Stimulated activated naive CD4-positive, alpha-beta T cell (primary cell): Measurements from ENCODE around the gene SND1.
"Not testable (repeated sequence)": the region's sequence is repeated elsewhere in the genome, so short reads cannot be mapped to it uniquely, and the experiment has no call there.

ENCODE experiments used
- DNase-seq, 6 experiments: peaks; one replicate each; lab custom pipeline; 2025; lab: John Stamatoyannopoulos, UW

Gene SND1

DNA sequence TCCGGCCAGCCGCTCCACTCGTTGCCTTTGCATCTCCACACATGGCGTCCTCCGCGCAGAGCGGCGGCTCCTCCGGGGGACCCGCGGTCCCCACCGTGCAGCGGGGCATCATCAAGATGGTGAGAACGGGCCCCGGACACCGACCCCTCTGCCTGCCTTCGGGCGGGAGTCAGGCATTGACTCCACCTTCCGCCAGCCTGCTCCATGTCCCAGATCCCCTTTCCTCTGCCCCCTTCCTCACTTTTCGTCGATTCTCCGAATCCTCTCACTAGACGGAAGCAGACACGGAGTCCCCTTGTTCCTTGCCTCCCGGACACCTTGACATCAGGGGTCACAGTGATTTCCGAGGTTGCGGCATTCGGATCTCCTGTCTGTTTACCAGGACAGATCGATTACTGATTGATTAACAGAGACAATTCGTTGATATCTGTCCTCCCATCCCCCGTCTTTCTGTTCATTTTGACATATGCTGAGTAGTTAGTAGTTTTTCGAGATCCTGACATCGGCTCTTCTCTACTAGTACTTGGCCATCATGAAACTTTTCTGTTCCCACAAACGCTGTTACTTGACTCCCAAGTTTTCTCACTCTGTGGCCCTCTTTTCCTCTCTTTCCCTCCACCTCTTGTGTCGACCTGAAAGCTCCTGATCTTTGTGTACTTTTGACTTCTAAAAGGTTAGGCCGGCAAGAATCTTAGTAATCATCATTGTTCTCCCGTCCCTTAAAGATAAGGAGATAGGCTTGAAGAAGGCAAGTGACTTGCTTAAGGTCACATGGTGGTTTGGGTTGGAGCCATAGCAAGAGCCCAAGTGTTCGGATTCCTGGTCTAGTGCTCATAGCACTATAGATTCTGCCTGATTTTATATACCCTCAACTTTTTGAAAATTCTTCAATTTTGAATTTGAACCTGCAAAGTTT, 597 bp downstream of the SND1 start:
- DNase-seq, result no peak

DNA sequence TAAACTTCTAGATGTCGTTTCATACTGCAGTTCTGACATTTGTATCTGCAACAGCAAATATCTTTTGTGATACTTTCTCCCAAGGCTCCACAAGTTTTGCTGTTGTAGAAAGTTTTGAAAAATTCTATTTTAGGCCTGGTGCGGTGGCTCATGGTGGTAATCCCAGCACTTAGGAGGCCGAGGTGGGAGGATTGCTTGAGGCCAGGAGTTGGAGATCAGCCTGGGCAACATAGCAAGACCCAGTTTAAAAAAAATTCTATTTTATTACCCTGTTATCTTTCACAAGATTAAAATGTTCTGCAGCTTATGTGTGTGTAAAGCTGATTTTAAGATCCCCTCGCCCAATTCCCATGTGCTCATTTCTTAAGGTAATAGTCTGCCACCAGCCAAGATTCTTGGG, 1.4 kb downstream of the SND1 start:
- no peak for DNase-seq

- DNase-seq, result no peak
Observed at GRCh38 chr7:127654404-127655394, 2.7 kb downstream of the SND1 start.

GRCh38 chr7:127655720-127656119, 3.7 kb downstream of the SND1 start:
- no peak for DNase-seq

DNA sequence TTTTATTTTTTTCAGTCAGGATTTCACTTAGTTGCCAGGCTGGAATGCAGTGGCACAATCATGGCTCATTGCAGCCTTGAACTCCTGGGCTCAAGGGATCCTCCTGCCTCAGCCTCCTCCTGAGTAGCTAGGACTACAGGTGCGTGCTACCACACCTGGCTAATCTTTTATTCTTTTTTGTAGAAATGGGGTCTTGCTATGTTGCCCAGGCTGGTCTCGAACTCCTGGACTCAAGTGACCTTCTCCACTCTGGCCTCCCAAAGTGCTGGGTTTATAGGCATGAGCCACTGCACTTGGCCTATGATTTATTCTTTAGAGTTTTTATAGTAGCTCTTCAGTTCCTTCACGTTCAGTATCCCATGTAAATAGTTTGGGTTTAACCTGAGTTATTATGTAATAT, 5.5 kb downstream of the SND1 start:
- no peak for DNase-seq

- no peak for DNase-seq
Observed at GRCh38 chr7:127658970-127659630, 7.1 kb downstream of the SND1 start.

- DNase-seq, result no peak
Observed at GRCh38 chr7:127665922-127666321, 13.9 kb downstream of the SND1 start.

GRCh38 chr7:127666602-127667001, 14.6 kb downstream of the SND1 start:
- DNase-seq, result no peak

DNA sequence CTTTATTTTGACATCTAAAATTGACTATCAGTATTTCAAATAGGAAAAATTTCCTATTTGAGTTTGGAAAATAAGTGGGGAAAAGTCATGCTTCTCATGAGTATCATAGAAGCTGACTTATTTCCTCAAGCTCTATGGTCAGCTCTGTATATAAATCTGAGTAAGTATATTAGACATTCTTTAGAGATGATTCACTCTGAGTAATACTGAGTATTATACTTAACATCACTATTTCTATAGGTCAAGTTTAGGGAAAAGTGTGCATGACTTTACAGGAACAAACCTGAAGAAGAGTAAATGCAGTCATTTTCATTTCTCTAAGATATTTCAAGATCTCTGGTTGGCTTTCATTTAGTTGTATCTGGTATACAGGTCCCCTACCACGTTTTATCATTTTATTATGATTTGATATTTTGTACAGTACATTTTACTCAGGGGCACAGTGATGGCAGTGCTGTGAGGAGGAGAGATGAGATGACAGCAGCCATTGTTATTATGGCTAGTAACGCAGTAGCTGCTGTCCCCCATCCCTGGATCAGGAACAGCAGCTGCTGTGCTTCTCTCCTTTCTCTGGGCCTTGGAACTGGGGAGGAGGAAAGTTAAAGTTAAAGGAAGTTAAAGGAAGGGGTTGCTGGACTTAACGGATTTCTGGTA, 15.2 kb downstream of the SND1 start:
- DNase-seq, result no peak

GRCh38 chr7:127667759-127668530, 16.0 kb downstream of the SND1 start:
- no peak for DNase-seq

- no peak for DNase-seq
Observed at GRCh38 chr7:127671341-127671740, 19.3 kb downstream of the SND1 start.

GRCh38 chr7:127673902-127674301, 21.9 kb downstream of the SND1 start:
- no peak for DNase-seq

GRCh38 chr7:127674361-127674760, 22.4 kb downstream of the SND1 start:
- DNase-seq, result no peak

- DNase-seq, result not testable (repeated sequence)
Observed at GRCh38 chr7:127674923-127675322, 22.9 kb downstream of the SND1 start.

GRCh38 chr7:127675721-127676120, 23.7 kb downstream of the SND1 start:
- no peak for DNase-seq

- DNase-seq, result no peak
Observed at GRCh38 chr7:127677433-127678230, 25.6 kb downstream of the SND1 start.

DNA sequence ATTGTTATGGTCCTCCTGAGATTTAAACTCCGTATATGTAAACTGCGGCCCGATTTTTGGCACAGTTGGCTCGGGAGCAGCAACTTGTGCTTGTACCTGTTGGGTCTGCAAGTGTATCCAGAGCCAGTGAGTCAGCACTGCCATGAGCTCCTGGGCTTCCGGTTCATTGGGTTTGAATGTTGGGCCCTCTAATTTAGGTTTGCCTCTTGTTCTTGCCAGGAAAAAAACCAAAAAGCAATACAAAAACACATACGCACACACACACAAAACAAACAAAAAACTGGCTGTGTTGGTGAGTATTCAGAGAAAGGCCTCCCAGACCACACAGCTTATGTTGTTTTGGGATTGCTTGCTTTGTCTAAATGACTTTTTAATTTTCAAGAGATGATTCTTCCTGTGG, 26.3 kb downstream of the SND1 start:
- DNase-seq, result no peak

- DNase-seq, result no peak
Observed at GRCh38 chr7:127678947-127679346, 27.0 kb downstream of the SND1 start.

GRCh38 chr7:127680983-127681382, 29.0 kb downstream of the SND1 start:
- no peak for DNase-seq

DNA sequence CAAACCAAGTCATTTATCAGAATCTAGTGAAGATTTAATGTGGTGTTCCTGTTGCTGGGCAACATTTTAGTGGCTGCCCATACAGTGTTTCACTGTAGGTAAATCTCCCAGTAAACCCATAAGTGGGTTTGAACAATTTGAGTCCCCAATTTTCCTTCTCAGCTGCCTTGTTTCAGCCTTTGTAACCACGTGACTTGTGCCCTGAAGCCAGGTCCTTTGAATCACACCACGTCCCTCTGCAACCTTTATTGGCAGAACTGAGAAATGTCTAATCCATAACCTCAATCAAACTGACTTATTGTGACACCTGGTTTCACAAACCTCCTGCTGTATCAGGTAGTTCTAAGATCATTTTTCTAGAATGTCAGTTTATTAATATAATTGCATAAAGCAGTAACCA, 30.1 kb downstream of the SND1 start:
- DNase-seq, result no peak
